Epithelial cell of esophagus (primary cell): Measurements from ENCODE around the gene THUMPD2.

Source experiments
- DNase-seq: peaks from one replicate; pipeline ENCODE4 v3.0.0; 2010; ENCODE audit warnings: low read depth
- H3K4me3 ChIP-seq: 2 replicates; pipeline ENCODE4 v1.5.1; 2011; ENCODE audit warnings: mild to moderate bottlenecking, low read length, control low read depth
- CTCF ChIP-seq: IDR thresholded peaks from 2 replicates; pipeline ENCODE4 v1.5.1; 2011; ENCODE audit warnings: low read depth, mild to moderate bottlenecking, low read length, control low read depth, inconsistent platforms; ENCODE audit not compliant: insufficient read depth; ENCODE audit errors: missing control alignments

Gene THUMPD2

GRCh38 chr2:39686456-39686855 is 92.6 kb downstream of the THUMPD2 start:
- H3K4me3 ChIP-seq: no peak overlapping the region
- TF ChIP-seq CTCF: no peak
- DNase-seq: no peak
